Endothelial cell of coronary artery (primary cell): ENCODE data around the gene MC4R. TPM values are rescaled to one million over a fixed set of nuclear protein-coding genes. Genes with fewer than 3 reads are reported as not detected.

Experiments
- total RNA-seq: library from RNA; depleted of rRNA; stranded (reverse); fragments of >200 nt; gene quantifications from 2 replicates; pipeline ENCODE4 v1.2.3, GENCODE V29; 2014

The MC4R gene
- total RNA-seq, result not detected in 2 replicates

GRCh38 chr18:60372596-60372995 lies at the start of gene MC4R:
TSS of gene MC4R (minus strand) at chr18:60372775. CDS start at chr18:60372349, 426 bp downstream.

